PFSK-1 (cell line): ENCODE results near the gene MAP2K5.

Experiments used
- FOXP2 ChIP-seq: optimal IDR thresholded peaks from 2 replicates; pipeline ENCODE3; 2011; ENCODE audit warnings: borderline replicate concordance, control low read depth, inconsistent platforms; ENCODE audit not compliant: insufficient read depth; ENCODE audit errors: extremely low read length, extremely low read depth
- POLR2AphosphoS5 ChIP-seq: IDR thresholded peaks from 2 replicates; pipeline ENCODE4 v1.6.1; 2012; ENCODE audit warnings: low read depth, mild to moderate bottlenecking, control low read depth, low read length, moderate library complexity
- REST ChIP-seq, 2 experiments: IDR thresholded peaks; 2 replicates each; pipeline versions ENCODE4 v1.6.1 to v1.8.0; 2011 to 2012; ENCODE audit warnings: low read depth in 2 of 2, low read length in 2 of 2, control low read depth in 1 of 2, inconsistent platforms in 1 of 2, mild to moderate bottlenecking in 1 of 2, moderate library complexity in 1 of 2; ENCODE audit not compliant: insufficient read depth in 1 of 2
- SIN3A ChIP-seq: IDR thresholded peaks from 2 replicates; pipeline ENCODE4 v1.6.1; 2012; ENCODE audit warnings: mild to moderate bottlenecking, low read length, moderate library complexity, borderline replicate concordance; ENCODE audit not compliant: insufficient read depth
- TAF1 ChIP-seq: IDR thresholded peaks from 2 replicates; pipeline ENCODE4 v1.6.1; 2012; ENCODE audit warnings: low read length, control low read depth, borderline replicate concordance; ENCODE audit not compliant: insufficient read depth

MAP2K5 gene

GRCh38 chr15:67809441-67809840, 266.9 kb downstream of the MAP2K5 start:
- TF ChIP-seq SIN3A (no peak), FOXP2 (no peak), REST (IDR thresholded peaks at IDR 0.05; ENCODE audit: insufficient read depth in 1 of 2, low read depth in 2 of 2, low read length in 2 of 2) (no peak), POLR2AphosphoS5 (no peak), TAF1 (no peak)

- TF ChIP-seq SIN3A: no peak
- no peak for TF ChIP-seq POLR2AphosphoS5
- TF ChIP-seq TAF1: no peak
- no peak for TF ChIP-seq REST (IDR thresholded peaks at IDR 0.05; ENCODE audit: insufficient read depth in 1 of 2, low read depth in 2 of 2, low read length in 2 of 2)
- TF ChIP-seq FOXP2: no peak
These were observed 267.4 kb downstream of the MAP2K5 start for GRCh38 chr15:67809866-67810265.

- TF ChIP-seq TAF1 (no peak), SIN3A (no peak), FOXP2 (no peak), POLR2AphosphoS5 (no peak), REST (IDR thresholded peaks at IDR 0.05; ENCODE audit: insufficient read depth in 1 of 2, low read depth in 2 of 2, low read length in 2 of 2) (no peak)
These were observed 269.7 kb downstream of the MAP2K5 start for GRCh38 chr15:67812241-67812644.

- TF ChIP-seq POLR2AphosphoS5: no peak
- TF ChIP-seq REST (IDR thresholded peaks at IDR 0.05; ENCODE audit: insufficient read depth in 1 of 2, low read depth in 2 of 2, low read length in 2 of 2): no peak
- no peak for TF ChIP-seq SIN3A
- no peak for TF ChIP-seq FOXP2
- TF ChIP-seq TAF1: no peak
These were observed 270.7 kb downstream of the MAP2K5 start for GRCh38 chr15:67813104-67813634.
